HCT116 (cell line): Measurements from ENCODE around the gene SMARCE1. TPM values are rescaled to one million over a fixed set of nuclear protein-coding genes. Genes with fewer than 3 reads are reported as not detected.

Experiments used
- ATAC-seq: fragments of 200-7000 bp; cut with Tn5 transposase; 2 replicates; pipeline ENCODE4 v1.9.1; 2020; ENCODE audit warnings: mild to moderate bottlenecking, moderate library complexity
- BruUV-seq: library from RNA; stranded (reverse); fragments of 400-500 nt; replicated peaks from 2 replicates; lab custom pipeline; 2021; lab: Mats Ljungman, UMichigan
- CTCF ChIA-PET: fragments of 300-600 bp; sonication (Branson Sonifier 250); formaldehyde crosslinking; loops from one replicate; lab custom pipeline; 2021; ENCODE audit warnings: antibody characterized with exemption; lab: Charles Lee
- POLR2A ChIA-PET: fragments of 300-600, 350-600 bp; sonication (Branson Sonifier 250); formaldehyde crosslinking; loops from one replicate; lab custom pipeline; 2021; ENCODE audit warnings: antibody characterized with exemption; lab: Charles Lee
- RAD21 ChIA-PET, 2 experiments: fragments of 300-600 bp; sonication (Branson Sonifier 250); formaldehyde crosslinking; loops; one replicate each; lab custom pipeline; 2023; ENCODE audit warnings: low total read pairs in 2 of 2; ENCODE audit not compliant: uncharacterized antibody in 2 of 2, unreplicated experiment in 2 of 2, low non-redundant PET in 1 of 2; lab: Charles Lee
- DNase-seq: peaks from one replicate; pipeline ENCODE4 v3.0.0-alpha.2; 2010; ENCODE audit warnings: low read depth, low spot score
- H2AFZ ChIP-seq: fragments of 200-600 bp; shearing (Covaris generic), sonication (generic); 2 replicates; pipeline ENCODE4 v1.6.1; 2017; ENCODE audit warnings: low read depth, mixed run types, mixed read lengths, antibody characterized with exemption, low read length; ENCODE audit not compliant: poor library complexity, severe bottlenecking
- H3K27ac ChIP-seq: 2 replicates; pipeline ENCODE4 v1.5.1; 2012; ENCODE audit warnings: low read depth, low read length
- H3K27me3 ChIP-seq: fragments of 200-600 bp; sonication (generic); 2 replicates; pipeline ENCODE4 v1.6.1; 2016; ENCODE audit warnings: mixed run types, low read length, mixed read lengths; ENCODE audit not compliant: insufficient read depth
- H3K36me3 ChIP-seq, 2 experiments: fragments of 200-500 bp in 1 of 2; fragments of 200-600 bp in 1 of 2; sonication (Bioruptor generic) in 1 of 2; sonication (generic) in 1 of 2; 2 replicates each; pipeline versions ENCODE4 v1.5.1 to v1.6.1; 2014 to 2016; ENCODE audit warnings: low read length in 2 of 2, inconsistent platforms in 1 of 2, mixed read lengths in 1 of 2, mixed run types in 1 of 2; ENCODE audit not compliant: insufficient read depth in 2 of 2, control insufficient read depth in 1 of 2
- H3K4me1 ChIP-seq, 2 experiments: fragments of 200-600 bp in 1 of 2; sonication (generic) in 1 of 2; 2 replicates each; pipeline versions ENCODE4 v1.5.1 to v1.6.1; 2012 to 2017; ENCODE audit warnings: low read length in 2 of 2, inconsistent platforms in 1 of 2, mild to moderate bottlenecking in 1 of 2, mixed read lengths in 1 of 2, mixed run types in 1 of 2, moderate library complexity in 1 of 2; ENCODE audit not compliant: insufficient read depth in 2 of 2, control insufficient read depth in 1 of 2
- H3K4me2 ChIP-seq: fragments of 200-600 bp; sonication (generic); 2 replicates; pipeline ENCODE4 v1.6.1; 2017; ENCODE audit warnings: mixed run types, low read length, mixed read lengths
- H3K4me3 ChIP-seq, 2 experiments: fragments of 200-600 bp in 1 of 2; sonication (generic) in 1 of 2; replicated peaks in 1 of 2; 2 replicates each; pipeline ENCODE4 v1.5.1; 2011 to 2016; ENCODE audit warnings: low read length in 2 of 2, control low read depth in 1 of 2, low read depth in 1 of 2, mild to moderate bottlenecking in 1 of 2, mixed read lengths in 1 of 2, mixed run types in 1 of 2
- H3K79me2 ChIP-seq: fragments of 200-600 bp; sonication (generic); 2 replicates; pipeline ENCODE4 v1.6.1; 2017; ENCODE audit warnings: mild to moderate bottlenecking, mixed run types, low read length, moderate library complexity, mixed read lengths; ENCODE audit not compliant: insufficient read depth
- H3K9ac ChIP-seq: fragments of 200-600 bp; sonication (generic); 2 replicates; pipeline ENCODE4 v1.6.1; 2016; ENCODE audit warnings: low read length, mixed read lengths
- H3K9me2 ChIP-seq: fragments of 200-600 bp; sonication (generic), shearing (Covaris generic); 2 replicates; pipeline ENCODE4 v1.6.1; 2017; ENCODE audit warnings: mixed run types, mild to moderate bottlenecking, moderate library complexity; ENCODE audit not compliant: insufficient read depth
- H3K9me3 ChIP-seq, 2 experiments: fragments of 200-500 bp in 1 of 2; fragments of 200-600 bp in 1 of 2; sonication (Bioruptor generic) in 1 of 2; sonication (generic) in 1 of 2; 2 replicates each; pipeline ENCODE4 v1.6.1; 2014 to 2017; ENCODE audit warnings: low read length in 2 of 2, mixed read lengths in 2 of 2, inconsistent platforms in 1 of 2, low read depth in 1 of 2, mild to moderate bottlenecking in 1 of 2, mixed run types in 1 of 2, moderate library complexity in 1 of 2; ENCODE audit not compliant: control insufficient read depth in 1 of 2, insufficient read depth in 1 of 2
- H4K20me1 ChIP-seq: fragments of 200-600 bp; sonication (generic), shearing (Covaris generic); 2 replicates; pipeline ENCODE4 v1.6.1; 2017; ENCODE audit warnings: mixed run types, mild to moderate bottlenecking, moderate library complexity; ENCODE audit not compliant: insufficient read depth
- CEBPB ChIP-seq: IDR thresholded peaks from 2 replicates; pipeline ENCODE4 v1.6.1; 2012; ENCODE audit warnings: low read depth
- EGR1 ChIP-seq: IDR thresholded peaks from 2 replicates; pipeline ENCODE4 v1.6.1; 2012; ENCODE audit warnings: low read depth
- ELF1 ChIP-seq: IDR thresholded peaks from 2 replicates; pipeline ENCODE4 v1.6.1; 2012; ENCODE audit warnings: low read depth, borderline replicate concordance
- EZH2 ChIP-seq: fragments of 200-600 bp; sonication (generic); IDR thresholded peaks from 2 replicates; pipeline ENCODE4 v1.6.1; 2017; ENCODE audit warnings: antibody characterized with exemption, mixed run types
- EZH2phosphoT487 ChIP-seq: fragments of 200-600 bp; IDR thresholded peaks from 2 replicates; pipeline ENCODE4 v1.6.1; 2018; ENCODE audit warnings: antibody characterized with exemption, borderline replicate concordance
- POLR2A ChIP-seq: IDR thresholded peaks from 2 replicates; pipeline ENCODE4 v1.7.0; 2011; ENCODE audit warnings: borderline replicate concordance; ENCODE audit not compliant: insufficient read depth, insufficient read length; ENCODE audit errors: extremely low read depth
- POLR2AphosphoS5 ChIP-seq: IDR thresholded peaks from 2 replicates; pipeline ENCODE4 v1.6.1; 2011; ENCODE audit warnings: mild to moderate bottlenecking, low read depth, low read length, moderate library complexity
- RAD21 ChIP-seq: IDR thresholded peaks from 2 replicates; pipeline ENCODE4 v1.6.1; 2012; ENCODE audit warnings: low read depth, mild to moderate bottlenecking
- SIN3A ChIP-seq: IDR thresholded peaks from 2 replicates; pipeline ENCODE4 v1.6.1; 2012; ENCODE audit warnings: low read depth
- SP1 ChIP-seq: IDR thresholded peaks from 2 replicates; pipeline ENCODE4 v1.6.1; 2012; ENCODE audit warnings: low read depth
- TCF7L2 ChIP-seq: IDR thresholded peaks from 2 replicates; pipeline ENCODE4 v1.7.0; 2011; ENCODE audit warnings: borderline replicate concordance, inconsistent platforms; ENCODE audit not compliant: insufficient read depth, insufficient read length; ENCODE audit errors: extremely low read depth
- ZFX ChIP-seq: fragments of 450-650 bp; IDR thresholded peaks from 2 replicates; pipeline ENCODE4 v1.6.1; 2017
- intact Hi-C: fragments of 100-400 bp; cut with micrococcal nuclease; formaldehyde crosslinking; loops from 2 replicates; pipeline ENCODE4 v1.10.0; 2022
- total RNA-seq: library from RNA; stranded (reverse); gene quantifications from one replicate; pipeline ENCODE4 v1.2.1, GENCODE V29; 2021; ENCODE audit not compliant: unreplicated experiment
- TF ChIP-seq, protein P1 (sequence below): IDR thresholded peaks from 2 replicates; pipeline ENCODE4 v1.6.1; 2012
- TF ChIP-seq, protein P2 (sequence below): IDR thresholded peaks from 2 replicates; pipeline ENCODE4 v1.6.1; 2012; ENCODE audit warnings: low read depth
- TF ChIP-seq, protein P3 (sequence below), 3 experiments: fragments of 200-600 bp in 1 of 3; sonication (generic) in 1 of 3; IDR thresholded peaks in 2 of 3; conservative IDR thresholded peaks in 1 of 3; 2 replicates each; pipeline ENCODE4 v1.5.1; 2012 to 2017; ENCODE audit warnings: low read depth in 2 of 3, low read length in 2 of 3, antibody characterized with exemption in 1 of 3, borderline replicate concordance in 1 of 3, control low read depth in 1 of 3, mild to moderate bottlenecking in 1 of 3, mixed read lengths in 1 of 3, mixed run types in 1 of 3, moderate library complexity in 1 of 3; ENCODE audit not compliant: insufficient read depth in 1 of 3

SMARCE1 gene
- total RNA-seq, 1 experiment from 2014 or later, result 136 TPM

DNA sequence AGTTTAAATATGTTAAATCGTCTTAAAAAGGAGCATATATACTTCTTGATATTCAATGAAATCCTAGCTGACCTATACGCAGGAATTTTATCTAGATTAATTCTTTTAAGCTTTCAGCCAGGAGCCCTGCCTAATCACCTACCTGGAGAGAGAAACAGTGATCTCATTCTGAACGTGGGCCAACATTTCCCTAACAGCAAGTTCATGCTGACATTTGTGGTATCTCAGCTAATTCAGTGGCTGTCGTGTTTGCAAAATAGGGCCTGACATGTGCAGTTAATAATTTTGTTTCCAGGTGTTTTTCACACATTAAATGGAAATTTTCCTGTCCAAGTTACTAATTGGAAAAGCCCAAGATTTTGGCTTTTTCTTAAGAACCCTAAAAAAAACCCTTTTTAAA lies 38.6 kb upstream of the SMARCE1 start:
- no peak for TF ChIP-seq SP1
- no peak for TF ChIP-seq EGR1
- TF ChIP-seq, protein P1, sequence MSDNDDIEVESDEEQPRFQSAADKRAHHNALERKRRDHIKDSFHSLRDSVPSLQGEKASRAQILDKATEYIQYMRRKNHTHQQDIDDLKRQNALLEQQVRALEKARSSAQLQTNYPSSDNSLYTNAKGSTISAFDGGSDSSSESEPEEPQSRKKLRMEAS, result no peak
- TF ChIP-seq, protein P2, sequence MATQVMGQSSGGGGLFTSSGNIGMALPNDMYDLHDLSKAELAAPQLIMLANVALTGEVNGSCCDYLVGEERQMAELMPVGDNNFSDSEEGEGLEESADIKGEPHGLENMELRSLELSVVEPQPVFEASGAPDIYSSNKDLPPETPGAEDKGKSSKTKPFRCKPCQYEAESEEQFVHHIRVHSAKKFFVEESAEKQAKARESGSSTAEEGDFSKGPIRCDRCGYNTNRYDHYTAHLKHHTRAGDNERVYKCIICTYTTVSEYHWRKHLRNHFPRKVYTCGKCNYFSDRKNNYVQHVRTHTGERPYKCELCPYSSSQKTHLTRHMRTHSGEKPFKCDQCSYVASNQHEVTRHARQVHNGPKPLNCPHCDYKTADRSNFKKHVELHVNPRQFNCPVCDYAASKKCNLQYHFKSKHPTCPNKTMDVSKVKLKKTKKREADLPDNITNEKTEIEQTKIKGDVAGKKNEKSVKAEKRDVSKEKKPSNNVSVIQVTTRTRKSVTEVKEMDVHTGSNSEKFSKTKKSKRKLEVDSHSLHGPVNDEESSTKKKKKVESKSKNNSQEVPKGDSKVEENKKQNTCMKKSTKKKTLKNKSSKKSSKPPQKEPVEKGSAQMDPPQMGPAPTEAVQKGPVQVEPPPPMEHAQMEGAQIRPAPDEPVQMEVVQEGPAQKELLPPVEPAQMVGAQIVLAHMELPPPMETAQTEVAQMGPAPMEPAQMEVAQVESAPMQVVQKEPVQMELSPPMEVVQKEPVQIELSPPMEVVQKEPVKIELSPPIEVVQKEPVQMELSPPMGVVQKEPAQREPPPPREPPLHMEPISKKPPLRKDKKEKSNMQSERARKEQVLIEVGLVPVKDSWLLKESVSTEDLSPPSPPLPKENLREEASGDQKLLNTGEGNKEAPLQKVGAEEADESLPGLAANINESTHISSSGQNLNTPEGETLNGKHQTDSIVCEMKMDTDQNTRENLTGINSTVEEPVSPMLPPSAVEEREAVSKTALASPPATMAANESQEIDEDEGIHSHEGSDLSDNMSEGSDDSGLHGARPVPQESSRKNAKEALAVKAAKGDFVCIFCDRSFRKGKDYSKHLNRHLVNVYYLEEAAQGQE, result no peak
- no peak for TF ChIP-seq ELF1
- no peak for TF ChIP-seq POLR2A
- TF ChIP-seq SIN3A, result no peak
- TF ChIP-seq POLR2AphosphoS5, result no peak
- no peak for TF ChIP-seq RAD21
- TF ChIP-seq EZH2phosphoT487, result no peak
- TF ChIP-seq CEBPB, result no peak
- no peak for TF ChIP-seq TCF7L2
- no peak for TF ChIP-seq ZFX
- TF ChIP-seq, protein P3, sequence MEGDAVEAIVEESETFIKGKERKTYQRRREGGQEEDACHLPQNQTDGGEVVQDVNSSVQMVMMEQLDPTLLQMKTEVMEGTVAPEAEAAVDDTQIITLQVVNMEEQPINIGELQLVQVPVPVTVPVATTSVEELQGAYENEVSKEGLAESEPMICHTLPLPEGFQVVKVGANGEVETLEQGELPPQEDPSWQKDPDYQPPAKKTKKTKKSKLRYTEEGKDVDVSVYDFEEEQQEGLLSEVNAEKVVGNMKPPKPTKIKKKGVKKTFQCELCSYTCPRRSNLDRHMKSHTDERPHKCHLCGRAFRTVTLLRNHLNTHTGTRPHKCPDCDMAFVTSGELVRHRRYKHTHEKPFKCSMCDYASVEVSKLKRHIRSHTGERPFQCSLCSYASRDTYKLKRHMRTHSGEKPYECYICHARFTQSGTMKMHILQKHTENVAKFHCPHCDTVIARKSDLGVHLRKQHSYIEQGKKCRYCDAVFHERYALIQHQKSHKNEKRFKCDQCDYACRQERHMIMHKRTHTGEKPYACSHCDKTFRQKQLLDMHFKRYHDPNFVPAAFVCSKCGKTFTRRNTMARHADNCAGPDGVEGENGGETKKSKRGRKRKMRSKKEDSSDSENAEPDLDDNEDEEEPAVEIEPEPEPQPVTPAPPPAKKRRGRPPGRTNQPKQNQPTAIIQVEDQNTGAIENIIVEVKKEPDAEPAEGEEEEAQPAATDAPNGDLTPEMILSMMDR (IDR thresholded peaks at IDR 0.05 in 2 of 3, conservative IDR thresholded peaks at IDR 0.05 in 1 of 3; ENCODE audit: borderline replicate concordance in 1 of 3, insufficient read depth in 1 of 3, low read depth in 2 of 3, low read length in 2 of 3), result no peak
- TF ChIP-seq EZH2, result no peak
- CTCF ChIA-PET, result no interaction called here
- POLR2A ChIA-PET, result no interaction called here

More for the DNA sequence above, 38.6 kb upstream of the SMARCE1 start:
- ATAC-seq (no peak), DNase-seq (no peak)
- H3K27me3 ChIP-seq, result no peaks in the 10 kb centered on the region
- H3K4me3 ChIP-seq, result no peak overlapping the region
- BruUV-seq, result no TSS peak
- no peaks in the 10 kb centered on the region for H3K79me2 ChIP-seq
- RAD21 ChIA-PET, result no interaction called here
- no peaks in the 10 kb centered on the region for H3K36me3 ChIP-seq
- intact Hi-C loops, result no loop called here
- no peaks in the 10 kb centered on the region for H3K9me3 ChIP-seq
- H4K20me1 ChIP-seq, result no peaks in the 10 kb centered on the region
- H3K4me2 ChIP-seq, result no peak overlapping the region
- H2AFZ ChIP-seq, result no peak overlapping the region
- H3K4me1 ChIP-seq, result no peaks in the 10 kb centered on the region
- no peak overlapping the region for H3K9ac ChIP-seq
- no peaks in the 10 kb centered on the region for H3K9me2 ChIP-seq
- H3K27ac ChIP-seq, result no peak overlapping the region
